AML-193 (cell line): Measurements from ENCODE around the gene GRAMD4.

Source experiments
- DNase-seq, 2 experiments: peaks; one replicate each; lab custom pipeline; 2025; lab: John Stamatoyannopoulos, UW

The GRAMD4 gene, protein sequence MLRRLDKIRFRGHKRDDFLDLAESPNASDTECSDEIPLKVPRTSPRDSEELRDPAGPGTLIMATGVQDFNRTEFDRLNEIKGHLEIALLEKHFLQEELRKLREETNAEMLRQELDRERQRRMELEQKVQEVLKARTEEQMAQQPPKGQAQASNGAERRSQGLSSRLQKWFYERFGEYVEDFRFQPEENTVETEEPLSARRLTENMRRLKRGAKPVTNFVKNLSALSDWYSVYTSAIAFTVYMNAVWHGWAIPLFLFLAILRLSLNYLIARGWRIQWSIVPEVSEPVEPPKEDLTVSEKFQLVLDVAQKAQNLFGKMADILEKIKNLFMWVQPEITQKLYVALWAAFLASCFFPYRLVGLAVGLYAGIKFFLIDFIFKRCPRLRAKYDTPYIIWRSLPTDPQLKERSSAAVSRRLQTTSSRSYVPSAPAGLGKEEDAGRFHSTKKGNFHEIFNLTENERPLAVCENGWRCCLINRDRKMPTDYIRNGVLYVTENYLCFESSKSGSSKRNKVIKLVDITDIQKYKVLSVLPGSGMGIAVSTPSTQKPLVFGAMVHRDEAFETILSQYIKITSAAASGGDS

DNA sequence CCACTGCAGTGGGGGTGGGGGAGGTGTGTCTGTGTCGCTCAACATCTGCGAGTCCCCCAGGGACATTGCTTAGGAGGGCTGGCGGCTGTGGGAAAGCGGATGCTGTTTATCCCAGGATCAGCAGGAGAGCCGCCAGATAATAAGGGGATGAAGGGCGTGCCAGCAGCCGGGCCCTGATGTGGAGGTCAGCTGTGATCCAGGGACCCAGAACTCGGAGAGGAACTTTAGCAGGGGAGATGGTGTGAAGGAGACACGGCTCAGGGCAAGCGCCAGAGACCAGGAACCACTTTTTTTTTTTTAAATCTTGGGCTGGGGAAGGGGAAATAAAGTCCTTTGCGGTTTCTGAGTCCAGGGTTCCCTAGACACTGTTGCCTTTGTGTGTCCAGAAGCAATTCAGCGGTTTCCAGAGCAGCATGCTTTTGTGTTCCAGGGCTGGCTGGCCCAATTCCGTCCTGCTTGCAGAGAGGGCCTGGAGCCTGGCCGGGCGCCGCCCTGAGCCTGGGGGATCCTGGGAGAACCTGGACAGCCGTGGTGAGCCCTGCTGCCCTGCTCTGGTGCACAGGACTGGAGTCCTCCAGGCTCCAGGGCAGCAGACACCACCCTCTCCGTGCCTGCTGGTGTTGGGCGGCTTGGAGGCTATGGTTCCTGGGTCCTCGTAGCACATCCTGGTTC, at the start of gene GRAMD4:
Gene GRAMD4, plus strand, starts transcription at position 557 of the 672 bp plus-strand sequence. CDS start 6,414 bp downstream, outside the sequence.
- peak; percentile 72 to 76 for DNase-seq

GRCh38 chr22:46571642-46572250, 48.4 kb upstream of the GRAMD4 start:
- no peak for DNase-seq

GRCh38 chr22:46572911-46573780, 47.0 kb upstream of the GRAMD4 start:
- DNase-seq, result no peak

- peak; percentile 35 to 57 for DNase-seq
These were observed 46.3 kb upstream of the GRAMD4 start for GRCh38 chr22:46573781-46574437.

GRCh38 chr22:46574438-46574992, 45.7 kb upstream of the GRAMD4 start:
- DNase-seq, result no peak

DNA sequence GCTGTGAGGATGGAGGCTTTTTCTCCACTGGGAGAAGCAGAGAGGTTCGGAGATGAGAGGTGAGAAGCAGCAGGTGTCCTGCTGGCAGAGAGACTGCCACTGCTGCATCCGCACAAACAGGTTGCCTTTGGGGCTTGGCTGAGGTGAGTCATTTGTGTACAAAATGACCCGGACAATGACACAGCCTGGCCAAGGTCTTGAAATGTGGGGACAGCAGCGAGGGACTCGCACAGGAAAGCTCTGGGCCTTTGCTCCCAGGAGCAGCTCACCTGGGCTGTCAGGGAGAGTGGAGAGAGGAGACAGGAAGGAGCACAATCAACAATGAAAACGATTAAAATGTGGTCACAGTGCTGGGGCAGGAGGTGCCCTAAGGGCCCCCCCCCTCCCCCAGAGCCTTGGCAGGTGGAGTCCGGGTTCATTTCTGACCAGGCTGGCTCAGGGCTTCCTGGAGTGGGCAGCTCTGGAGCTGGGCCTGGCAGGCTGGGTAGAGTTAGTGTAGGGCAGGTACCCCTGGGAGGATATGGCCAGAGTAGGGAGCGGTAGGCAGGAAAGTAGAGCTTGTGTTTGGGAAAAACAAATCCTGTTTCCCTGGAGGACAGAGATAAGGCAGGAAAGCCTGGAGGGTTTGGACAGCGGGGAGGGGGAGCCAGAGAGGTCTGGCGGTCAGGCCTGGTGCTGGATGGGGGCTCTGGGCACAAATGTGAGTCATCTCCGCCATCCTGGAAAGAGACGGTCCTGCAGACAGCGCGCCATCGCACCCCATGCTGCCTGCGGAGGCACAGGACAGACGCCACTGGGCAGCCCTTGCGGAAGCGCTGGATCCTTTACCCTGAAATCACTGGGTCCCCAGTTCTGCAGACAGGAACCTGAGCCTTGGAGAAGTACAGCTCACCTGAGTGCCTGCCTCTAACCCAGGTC, 44.9 kb upstream of the GRAMD4 start:
- DNase-seq, result no peak

DNA sequence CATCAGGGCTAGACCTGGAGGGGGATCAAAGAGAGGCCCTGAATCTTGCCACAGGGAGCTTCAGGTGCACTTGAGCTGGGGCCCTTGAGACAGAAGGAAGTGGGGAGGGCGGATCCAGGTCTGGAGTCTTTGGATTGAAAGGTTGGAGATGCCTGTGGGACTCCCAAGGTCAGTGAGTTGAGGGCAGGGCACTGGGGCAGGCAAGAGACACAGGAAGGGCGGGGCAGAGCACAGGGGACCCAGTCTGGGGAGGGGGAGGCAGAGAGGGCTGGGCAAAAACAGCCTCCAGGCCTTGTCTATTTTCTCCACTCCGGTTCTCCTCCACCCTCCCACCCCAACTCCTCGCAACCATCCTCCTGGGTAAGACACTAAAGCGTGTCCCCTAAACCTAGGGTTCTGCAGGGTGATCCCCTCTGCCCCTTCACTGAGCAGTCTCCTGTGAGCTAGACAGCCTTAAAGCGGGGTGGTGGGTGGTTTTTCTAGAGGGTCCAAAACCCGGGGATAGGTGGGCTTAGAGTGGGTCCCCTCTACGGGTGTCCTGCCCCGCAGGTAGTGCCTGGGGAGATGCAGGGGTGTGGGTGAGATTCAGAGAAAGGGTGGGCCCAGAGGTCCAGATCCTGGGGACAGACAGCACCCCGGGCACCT, 44.2 kb upstream of the GRAMD4 start:
- DNase-seq, result no peak

DNA sequence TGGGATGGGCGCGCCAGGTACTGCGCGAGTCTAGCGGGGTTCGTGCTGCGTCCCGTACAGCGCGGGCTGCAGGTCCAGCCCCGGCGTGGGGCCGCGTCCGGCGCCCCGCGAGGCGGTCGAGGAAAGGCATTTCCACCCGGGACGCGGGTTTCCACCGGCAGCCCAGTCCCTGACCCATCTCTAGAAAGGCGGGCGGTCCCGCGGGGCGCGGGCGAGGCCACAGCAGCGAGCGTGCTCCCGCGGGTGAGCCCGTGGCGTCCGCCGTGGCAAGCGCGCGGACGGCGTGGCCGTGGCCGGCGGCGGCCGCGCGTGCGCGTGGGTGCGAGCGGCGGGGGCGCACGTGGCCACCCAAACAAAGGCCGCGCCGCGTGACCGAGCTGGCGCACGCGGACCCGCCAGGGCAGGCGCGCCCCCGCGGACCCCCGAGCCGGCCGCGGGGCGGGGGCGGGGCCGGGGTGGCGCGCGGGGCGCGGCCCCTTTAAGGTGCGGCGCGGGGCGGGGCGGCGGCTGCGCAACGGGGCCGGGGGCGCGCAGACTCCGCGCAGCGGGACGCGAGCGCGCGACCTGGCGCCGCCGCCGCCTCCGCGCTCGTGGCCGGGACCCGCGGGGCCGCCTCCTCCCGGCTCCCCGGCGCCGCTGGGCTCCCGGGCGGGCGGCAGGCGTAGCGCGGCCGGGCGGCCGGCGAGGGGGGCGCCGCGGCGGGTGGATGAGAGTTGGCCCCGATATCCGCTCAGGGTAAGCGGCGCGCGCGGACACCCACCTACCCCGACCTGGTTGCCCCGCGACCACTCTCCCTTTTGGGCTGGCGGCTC, 43.4 kb upstream of the GRAMD4 start:
- peak; percentile 21 to 39 for DNase-seq

- peak in 1 of 2 experiments; percentile 8 for DNase-seq
These were observed 42.6 kb upstream of the GRAMD4 start for GRCh38 chr22:46577368-46578249.

GRCh38 chr22:46578251-46578823, 41.8 kb upstream of the GRAMD4 start:
- DNase-seq, result no peak

GRCh38 chr22:46578824-46579561, 41.2 kb upstream of the GRAMD4 start:
- DNase-seq, result peak; percentile 26 to 40

DNA sequence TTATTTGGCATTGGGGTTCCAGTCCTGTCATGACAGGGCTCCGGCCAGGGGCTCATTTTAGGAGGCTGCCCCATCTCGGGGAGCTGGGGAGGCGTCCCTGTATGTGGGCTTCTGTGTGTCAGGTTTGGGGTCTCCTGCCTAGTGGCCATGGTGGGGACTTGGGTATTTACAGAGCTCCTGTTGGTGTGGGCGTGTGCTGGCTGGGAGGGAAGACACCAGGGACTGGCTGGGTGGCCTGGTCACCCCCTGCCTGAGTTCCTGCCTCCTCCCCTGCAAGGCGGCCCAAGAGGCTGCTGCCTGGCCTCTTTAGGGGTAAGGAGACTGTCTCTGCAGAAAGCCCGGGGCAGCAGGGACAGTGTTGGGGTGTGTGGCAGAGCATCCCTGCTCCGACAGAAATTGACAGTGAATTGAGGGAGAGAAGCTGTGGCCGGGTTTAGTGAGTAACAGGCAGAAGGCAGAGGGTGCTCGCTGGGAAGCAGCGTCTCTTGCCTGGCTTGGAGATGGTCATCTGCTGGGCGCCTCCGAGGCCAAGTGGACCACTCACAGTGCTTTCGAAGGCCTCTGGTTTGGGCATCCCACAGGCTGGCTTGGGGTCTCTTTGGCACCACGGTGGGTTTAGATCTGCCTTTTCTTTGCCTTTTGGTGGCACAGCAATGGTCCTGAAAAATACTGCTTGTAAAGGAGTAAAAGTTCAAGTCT, 40.3 kb upstream of the GRAMD4 start:
- DNase-seq, result no peak

DNA sequence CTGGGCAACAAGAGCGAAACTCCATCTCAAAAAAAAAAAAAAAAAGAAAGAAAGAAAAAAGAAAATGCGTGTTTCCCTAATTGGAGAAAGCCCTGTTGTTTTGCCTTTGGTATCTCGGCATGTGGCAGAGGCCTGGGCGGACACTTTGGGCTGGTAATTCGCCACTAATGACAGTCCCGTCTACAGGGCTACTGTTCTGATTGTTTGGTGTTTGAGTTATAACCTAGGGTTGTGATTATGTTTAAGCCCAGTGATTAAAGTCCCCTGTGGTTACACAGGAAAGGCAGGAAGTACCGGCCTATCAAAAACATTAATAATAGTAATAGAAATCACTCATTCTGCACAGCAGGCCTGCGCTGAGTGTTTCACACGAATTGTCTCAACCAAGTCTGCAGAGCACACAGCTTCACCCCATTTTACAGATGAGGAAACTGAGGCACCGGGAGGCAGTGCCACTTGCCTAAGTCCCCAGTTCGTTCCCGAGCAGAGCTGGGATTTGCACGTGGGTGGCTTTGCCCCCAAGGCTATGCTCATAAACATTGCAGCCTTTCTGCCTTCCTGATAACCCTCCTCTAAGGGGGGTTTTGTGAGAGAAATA, 39.1 kb upstream of the GRAMD4 start:
- DNase-seq, result no peak

- DNase-seq, result no peak
These were observed 38.5 kb upstream of the GRAMD4 start for GRCh38 chr22:46581538-46582244.
